MCF 10A (cell line): ENCODE measurements around the gene GJA3. TPM values are rescaled to one million over a fixed set of nuclear protein-coding genes. Genes with fewer than 3 reads are reported as not detected.

Experiments
- BruUV-seq: library from RNA; stranded (reverse); fragments of 400-500 nt; replicated peaks from 2 replicates; lab custom pipeline; 2021; lab: Mats Ljungman, UMichigan
- CTCF ChIA-PET: fragments of 300-600 bp; sonication (Branson Sonifier 250); formaldehyde crosslinking; extraction: SDS; loops from one replicate; lab custom pipeline; 2021; ENCODE audit warnings: antibody characterized with exemption, inconsistent platforms; lab: Yijun Ruan, JAX
- POLR2A ChIA-PET: fragments of 300-600, 350-650 bp; sonication (Branson Sonifier 250); formaldehyde crosslinking; extraction: SDS; loops from one replicate; lab custom pipeline; 2020; ENCODE audit warnings: antibody characterized with exemption, inconsistent platforms; lab: Yijun Ruan, JAX
- DNase-seq: peaks from one replicate; pipeline ENCODE4 v3.0.0-alpha.2; 2018; ENCODE audit not compliant: unreplicated experiment
- H3K27ac Mint-ChIP-seq: one replicate; pipeline ENCODE4 v1.8.0; 2022; ENCODE audit warnings: mild to moderate bottlenecking, low read depth, mixed read lengths; ENCODE audit not compliant: unreplicated experiment
- H3K27me3 Mint-ChIP-seq: one replicate; pipeline ENCODE4 v1.8.0; 2022; ENCODE audit warnings: mixed read lengths; ENCODE audit not compliant: insufficient read depth, unreplicated experiment
- H3K36me3 Mint-ChIP-seq: one replicate; pipeline ENCODE4 v1.8.0; 2022; ENCODE audit warnings: mild to moderate bottlenecking, moderate library complexity, mixed read lengths; ENCODE audit not compliant: insufficient read depth, unreplicated experiment
- H3K4me1 Mint-ChIP-seq: one replicate; pipeline ENCODE4 v1.8.0; 2022; ENCODE audit warnings: mixed read lengths; ENCODE audit not compliant: insufficient read depth, unreplicated experiment
- H3K4me3 Mint-ChIP-seq: one replicate; pipeline ENCODE4 v1.8.0; 2022; ENCODE audit warnings: mild to moderate bottlenecking, moderate library complexity, mixed read lengths; ENCODE audit not compliant: unreplicated experiment
- H3K9me3 Mint-ChIP-seq: one replicate; pipeline ENCODE4 v1.8.0; 2022; ENCODE audit warnings: mixed read lengths; ENCODE audit not compliant: unreplicated experiment
- CTCF ChIP-seq: fragments of 200-600 bp; IDR thresholded peaks from one replicate; pipeline ENCODE4 v1.8.0; 2022; ENCODE audit warnings: antibody characterized with exemption, mild to moderate bottlenecking; ENCODE audit not compliant: unreplicated experiment
- intact Hi-C: fragments of 100-400 bp; cut with micrococcal nuclease; formaldehyde crosslinking; loops from 2 replicates; pipeline ENCODE4 v1.14.1; 2022
- total RNA-seq: library from RNA; stranded (reverse); gene quantifications from 2 replicates; pipeline ENCODE4 v1.2.3, GENCODE V29; 2022

Gene GJA3
- total RNA-seq, 1 experiment from 2014 or later, result 4.7 TPM

- POLR2A ChIA-PET, result interaction anchor here (0.8 to 1.3 kb wide), 2 partner anchors 13 to 66 kb away, joined by 3 to 4 read pairs; no protein-coding TSS in a partner anchor
These were observed 70.5 kb downstream of the GJA3 start for GRCh38 chr13:20090349-20090748.

More at GRCh38 chr13:20090349-20090748, 70.5 kb downstream of the GJA3 start:
- BruUV-seq, result no TSS peak
- H3K27me3 Mint-ChIP-seq, result no peaks in the 10 kb centered on the region
- H3K4me1 Mint-ChIP-seq, result no peaks in the 10 kb centered on the region
- CTCF ChIA-PET, result interaction anchor here (0.9 to 2.8 kb wide), 4 partner anchors 36 to 97 kb away, joined by 3 to 18 read pairs (median 8); no protein-coding TSS in a partner anchor
- H3K27ac Mint-ChIP-seq, result no peak overlapping the region
- TF ChIP-seq CTCF, result peak; percentile 18
- DNase-seq, result no peak
- peaks cover 7% of the 10 kb centered on the region for H3K36me3 Mint-ChIP-seq
- intact Hi-C loops, result loop anchor here (1.0 kb wide), 1 partner anchor 73 kb away; no protein-coding TSS in a partner anchor
- H3K9me3 Mint-ChIP-seq, result no peaks in the 10 kb centered on the region
- no peak overlapping the region for H3K4me3 Mint-ChIP-seq

Other genes starting within 250 kb of the GJA3 start
- 62.2 and 63.2 TPM in 2 replicates for gene ZMYM2, start 202.3 kb downstream of the GJA3 start, total RNA-seq
- gene GJB2, start 31.9 kb upstream of the GJA3 start, total RNA-seq, result 12.9 and 15.5 TPM in 2 replicates
- gene GJB6, start 71.3 kb upstream of the GJA3 start, total RNA-seq, result not detected in 2 replicates